Liver (tissue), 9 donors: Measurements from ENCODE around the gene EPB41L2. TPM values are rescaled to one million over a fixed set of nuclear protein-coding genes. Genes with fewer than 3 reads are reported as not detected.

ENCODE experiments used
- DNase-seq: peaks from one replicate; pipeline ENCODE4 v3.0.0-alpha.2; 2017; ENCODE audit warnings: low spot score
- H3K27ac ChIP-seq, 2 donors: one replicate each; pipeline ENCODE4 v1.7.0; 2013; ENCODE audit warnings: inconsistent platforms in 2 of 2, low read length in 2 of 2, control low read depth in 1 of 2, low read depth in 1 of 2, mild to moderate bottlenecking in 1 of 2
- H3K27me3 ChIP-seq, 4 donors: one replicate each; pipeline versions ENCODE4 v1.6.1 to v1.7.0; 2013; ENCODE audit warnings: low read length in 3 of 4, inconsistent platforms in 1 of 4, mild to moderate bottlenecking in 1 of 4, moderate library complexity in 1 of 4; ENCODE audit not compliant: control insufficient read depth in 4 of 4, insufficient read depth in 4 of 4
- H3K36me3 ChIP-seq, 4 donors: one replicate each; pipeline versions ENCODE4 v1.6.1 to v1.7.0; 2013; ENCODE audit warnings: low read length in 3 of 4, mild to moderate bottlenecking in 3 of 4, low read depth in 1 of 4, moderate library complexity in 1 of 4; ENCODE audit not compliant: control insufficient read depth in 4 of 4, insufficient read depth in 3 of 4
- H3K4me1 ChIP-seq, 4 donors: one replicate each; pipeline versions ENCODE4 v1.6.1 to v1.7.0; 2013; ENCODE audit warnings: low read length in 3 of 4, mild to moderate bottlenecking in 3 of 4, moderate library complexity in 1 of 4; ENCODE audit not compliant: control insufficient read depth in 4 of 4, insufficient read depth in 4 of 4
- H3K4me3 ChIP-seq, 3 donors: one replicate each; pipeline versions ENCODE4 v1.6.1 to v1.7.0; 2013; ENCODE audit warnings: low read length in 3 of 3, control low read depth in 1 of 3, low read depth in 1 of 3, mild to moderate bottlenecking in 1 of 3
- H3K9ac ChIP-seq, 2 donors: one replicate each; pipeline ENCODE4 v1.7.0; 2013; ENCODE audit warnings: low read length in 2 of 2, mild to moderate bottlenecking in 2 of 2, moderate library complexity in 2 of 2, control low read depth in 1 of 2, low read depth in 1 of 2
- H3K9me3 ChIP-seq, 4 donors: one replicate each; pipeline versions ENCODE4 v1.6.1 to v1.7.0; 2013; ENCODE audit warnings: low read length in 3 of 4; ENCODE audit not compliant: control insufficient read depth in 4 of 4
- EGR1 ChIP-seq, 2 donors: IDR thresholded peaks; 2 replicates each; pipeline ENCODE4 v1.6.1; 2016 to 2018; ENCODE audit warnings: antibody characterized with exemption in 2 of 2, low read depth in 2 of 2
- FOXA1 ChIP-seq: IDR thresholded peaks from 2 replicates; pipeline ENCODE4 v1.6.1; 2016; ENCODE audit warnings: antibody characterized with exemption
- FOXA2 ChIP-seq: IDR thresholded peaks from 2 replicates; pipeline ENCODE4 v1.6.1; 2016; ENCODE audit warnings: antibody characterized with exemption
- GABPA ChIP-seq, 2 donors: IDR thresholded peaks in 1 of 2; conservative IDR thresholded peaks in 1 of 2; 2 replicates each; pipeline ENCODE4 v1.6.1; 2016; ENCODE audit warnings: antibody characterized with exemption in 2 of 2, mild to moderate bottlenecking in 1 of 2, moderate library complexity in 1 of 2
- HNF4A ChIP-seq, 2 donors: conservative IDR thresholded peaks; 2 replicates each; pipeline ENCODE4 v1.6.1; 2016; ENCODE audit warnings: antibody characterized with exemption in 2 of 2, mild to moderate bottlenecking in 2 of 2
- HNF4G ChIP-seq: IDR thresholded peaks from 2 replicates; pipeline ENCODE4 v1.6.1; 2016; ENCODE audit warnings: antibody characterized with exemption
- JUND ChIP-seq, 2 donors: IDR thresholded peaks; 2 replicates each; pipeline ENCODE4 v1.6.1; 2016; ENCODE audit warnings: antibody characterized with exemption in 2 of 2
- REST ChIP-seq: IDR thresholded peaks from 2 replicates; pipeline ENCODE4 v1.6.1; 2016; ENCODE audit warnings: antibody characterized with exemption, mild to moderate bottlenecking
- RXRA ChIP-seq, 2 donors: IDR thresholded peaks; 2 replicates each; pipeline ENCODE4 v1.6.1; 2017 to 2018; ENCODE audit warnings: antibody characterized with exemption in 2 of 2, mild to moderate bottlenecking in 1 of 2
- TAF1 ChIP-seq: conservative IDR thresholded peaks from 2 replicates; pipeline ENCODE4 v1.6.1; 2016; ENCODE audit warnings: antibody characterized with exemption, mild to moderate bottlenecking
- YY1 ChIP-seq: IDR thresholded peaks from 2 replicates; pipeline ENCODE4 v1.6.1; 2016; ENCODE audit warnings: antibody characterized with exemption, mild to moderate bottlenecking
- ZBTB33 ChIP-seq: IDR thresholded peaks from 2 replicates; pipeline ENCODE4 v1.6.1; 2016; ENCODE audit warnings: antibody characterized with exemption
- whole genome bisulfite sequencing: extraction: QIAGEN DNeasy Blood & Tissue Kit; methylation state at CpG from one replicate; pipeline ENCODE4 v1.1.7; 2013; 5-methylcytosine and 5-hydroxymethylcytosine counted together
- polyA plus RNA-seq, 2 donors: library from polyadenylated mRNA; stranded (reverse) in 1 of 2; unstranded in 1 of 2; fragments of 200-250 nt in 1 of 2; fragments of >200 nt in 1 of 2; fragmentation: Nextera tagmentation in 1 of 2; extraction: Ambion mirVana in 1 of 2; gene quantifications; one replicate each; pipeline versions ENCODE4 v1.2.1 to v1.2.3, GENCODE V29; 2013 to 2015
- total RNA-seq, 2 donors: library from RNA; depleted of rRNA; stranded (reverse); fragments of >200 nt; gene quantifications; one replicate each; pipeline ENCODE4 v1.2.3, GENCODE V29; 2014
- TF ChIP-seq, protein P1 (sequence below): fragments of 150-350 bp; IDR thresholded peaks from 2 replicates; pipeline ENCODE4 v1.5.1; 2017; ENCODE audit warnings: improper control_type of control experiment, low read depth, low read length; ENCODE audit not compliant: missing input control
- TF ChIP-seq, protein P2 (sequence below): IDR thresholded peaks from 2 replicates; pipeline ENCODE4 v1.6.1; 2016; ENCODE audit warnings: antibody characterized with exemption
- donor health status: healthy.
- donor health status: healthy.
- donor health status: healthy.
- donor health status: healthy.
- donor health status: healthy.

The EPB41L2 gene
- total and polyA plus RNA-seq, 4 donors, result 10.0 to 43.3 (median 18.7) TPM

DNA sequence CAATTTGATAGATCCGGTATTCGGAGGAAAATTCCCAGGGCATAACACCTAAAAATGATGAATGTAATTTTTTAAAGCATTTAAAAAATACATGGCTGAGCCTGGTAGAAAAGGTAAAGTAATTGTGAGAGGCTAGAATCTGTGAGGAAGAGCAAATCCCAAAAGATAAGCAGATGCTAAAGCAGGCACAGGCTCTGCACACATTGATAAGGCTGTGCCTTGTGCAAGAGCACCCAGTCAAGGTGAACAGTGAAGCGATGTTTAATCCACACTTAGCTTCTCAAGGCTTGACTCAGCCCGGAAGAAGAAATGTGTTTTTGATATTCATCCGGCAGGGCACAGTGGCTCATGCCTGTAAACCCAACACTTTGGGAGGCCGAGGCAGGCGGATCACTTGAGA lies 5.1 kb upstream of the EPB41L2 start:
- H3K36me3 ChIP-seq, result no peaks in the 10 kb centered on the region
- TF ChIP-seq, protein P1, sequence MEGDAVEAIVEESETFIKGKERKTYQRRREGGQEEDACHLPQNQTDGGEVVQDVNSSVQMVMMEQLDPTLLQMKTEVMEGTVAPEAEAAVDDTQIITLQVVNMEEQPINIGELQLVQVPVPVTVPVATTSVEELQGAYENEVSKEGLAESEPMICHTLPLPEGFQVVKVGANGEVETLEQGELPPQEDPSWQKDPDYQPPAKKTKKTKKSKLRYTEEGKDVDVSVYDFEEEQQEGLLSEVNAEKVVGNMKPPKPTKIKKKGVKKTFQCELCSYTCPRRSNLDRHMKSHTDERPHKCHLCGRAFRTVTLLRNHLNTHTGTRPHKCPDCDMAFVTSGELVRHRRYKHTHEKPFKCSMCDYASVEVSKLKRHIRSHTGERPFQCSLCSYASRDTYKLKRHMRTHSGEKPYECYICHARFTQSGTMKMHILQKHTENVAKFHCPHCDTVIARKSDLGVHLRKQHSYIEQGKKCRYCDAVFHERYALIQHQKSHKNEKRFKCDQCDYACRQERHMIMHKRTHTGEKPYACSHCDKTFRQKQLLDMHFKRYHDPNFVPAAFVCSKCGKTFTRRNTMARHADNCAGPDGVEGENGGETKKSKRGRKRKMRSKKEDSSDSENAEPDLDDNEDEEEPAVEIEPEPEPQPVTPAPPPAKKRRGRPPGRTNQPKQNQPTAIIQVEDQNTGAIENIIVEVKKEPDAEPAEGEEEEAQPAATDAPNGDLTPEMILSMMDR, result no peak
- TF ChIP-seq HNF4A (conservative IDR thresholded peaks at IDR 0.05) (no peak), FOXA1 (no peak), ZBTB33 (no peak), TAF1 (no peak), RXRA (IDR thresholded peaks at IDR 0.05) (no peak), HNF4G (no peak), GABPA (IDR thresholded peaks at IDR 0.05 in 1 of 2, conservative IDR thresholded peaks at IDR 0.05 in 1 of 2) (no peak)
- TF ChIP-seq, protein P2, sequence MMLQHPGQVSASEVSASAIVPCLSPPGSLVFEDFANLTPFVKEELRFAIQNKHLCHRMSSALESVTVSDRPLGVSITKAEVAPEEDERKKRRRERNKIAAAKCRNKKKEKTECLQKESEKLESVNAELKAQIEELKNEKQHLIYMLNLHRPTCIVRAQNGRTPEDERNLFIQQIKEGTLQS, result no peak
- H3K4me1 ChIP-seq, result peaks cover 0 to 4% (median 2%) of the 10 kb centered on the region in 4 donors
- WGBS, result 93% methylated on average over 7 of the region's 7 CpGs
- no peak overlapping the region for H3K4me3 ChIP-seq
- no peak overlapping the region for H3K9ac ChIP-seq
- no peak for DNase-seq
- no peak overlapping the region for H3K27ac ChIP-seq
- H3K9me3 ChIP-seq, result peaks cover 0 to 2% (median 0%) of the 10 kb centered on the region in 4 donors
- no peaks in the 10 kb centered on the region for H3K27me3 ChIP-seq

- 90% methylated on average over 6 of the region's 6 CpGs for WGBS
- DNase-seq, result no peak
- Histone ChIP-seq H3K4me3 (no peak overlapping the region), H3K36me3 (no peaks in the 10 kb centered on the region), H3K27ac (no peak overlapping the region), H3K4me1 (peaks cover 0 to 4% (median 2%) of the 10 kb centered on the region in 4 donors), H3K9ac (no peak overlapping the region), H3K27me3 (no peaks in the 10 kb centered on the region), H3K9me3 (peaks cover 0 to 2% (median 0%) of the 10 kb centered on the region in 4 donors)
- no peak for TF ChIP-seq HNF4A (conservative IDR thresholded peaks at IDR 0.05)
- TF ChIP-seq YY1, result no peak
- no peak for TF ChIP-seq FOXA1
- TF ChIP-seq, protein P2, result no peak
- TF ChIP-seq EGR1 (IDR thresholded peaks at IDR 0.05; ENCODE audit: low read depth in 2 of 2), result no peak
- TF ChIP-seq REST, result no peak
- no peak for TF ChIP-seq JUND (IDR thresholded peaks at IDR 0.05)
- TF ChIP-seq, protein P1, result no peak
- no peak for TF ChIP-seq FOXA2
Measured at GRCh38 chr6:131067521-131067920, 4.5 kb upstream of the EPB41L2 start.
